GM19324 (cell line): ENCODE results near the gene TNFAIP6.
"Not testable (repeated sequence)": the region's sequence is repeated elsewhere in the genome, so short reads cannot be mapped to it uniquely, and the experiment has no call there.

Experiments
- ATAC-seq: cut with Tn5 transposase; IDR thresholded peaks from one replicate; pipeline ENCODE4 v1.9.1; 2021; ENCODE audit warnings: mild to moderate bottlenecking, moderate library complexity; ENCODE audit not compliant: unreplicated experiment, low FRiP score

Gene TNFAIP6

GRCh38 chr2:151409601-151410484 is 52.5 kb downstream of the TNFAIP6 start, which contains the start of gene RIF1:
TSS of gene RIF1 (plus strand) at chr2:151409902. CDS start at chr2:151410424, 522 bp downstream.
- peak; percentile 95 for ATAC-seq

- ATAC-seq = peak; percentile 43
These were observed 53.1 kb downstream of the TNFAIP6 start for GRCh38 chr2:151410485-151410834.

GRCh38 chr2:151417650-151418049 is 60.3 kb downstream of the TNFAIP6 start:
- ATAC-seq = no peak

GRCh38 chr2:151421681-151422080 is 64.3 kb downstream of the TNFAIP6 start:
- ATAC-seq = not testable (repeated sequence)

DNA sequence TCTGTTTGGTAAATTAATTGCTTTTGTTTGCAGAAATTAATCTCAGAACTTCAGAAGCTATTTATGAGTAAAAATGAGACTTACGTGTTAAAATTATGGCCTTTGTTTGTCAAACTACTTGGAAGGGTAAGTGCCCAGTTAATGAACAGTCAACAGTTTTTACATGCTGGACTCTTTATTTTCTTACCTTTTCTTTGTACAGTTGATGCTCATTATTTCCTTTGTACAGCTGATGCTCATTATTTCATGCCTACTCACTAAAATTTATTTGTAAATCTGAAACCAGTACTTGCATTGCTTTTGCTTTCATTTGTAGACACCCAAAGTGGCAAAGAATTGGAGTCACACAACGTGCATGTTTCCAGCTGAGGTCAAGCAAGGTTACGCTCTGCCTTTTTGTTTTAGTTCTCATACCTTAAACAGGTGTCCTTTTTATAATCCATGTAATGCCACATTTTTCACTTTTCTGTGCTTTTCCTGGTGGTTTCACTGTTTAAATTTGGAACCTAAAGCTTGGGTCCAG is 65.6 kb downstream of the TNFAIP6 start:
- ATAC-seq = peak; percentile 70

DNA sequence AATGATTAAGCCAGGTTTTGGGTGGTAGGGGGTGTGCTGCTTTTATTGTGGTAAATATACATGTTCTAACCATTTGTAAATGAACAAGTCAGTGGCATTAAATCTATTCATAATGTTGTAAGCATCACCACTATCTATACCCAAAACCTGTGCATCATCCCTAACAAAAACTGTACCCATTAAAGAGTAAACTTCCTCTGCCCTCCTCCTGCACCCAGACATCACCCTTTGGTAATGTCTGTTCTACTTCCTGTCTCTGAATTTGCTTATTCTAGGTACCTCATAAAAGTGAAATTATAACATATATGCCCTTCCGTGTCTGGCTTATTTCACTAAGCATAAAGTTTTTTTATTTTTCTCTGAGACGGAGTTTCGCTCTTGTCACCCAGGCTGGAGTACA is 66.4 kb downstream of the TNFAIP6 start:
- no peak for ATAC-seq
